Gastroesophageal sphincter (tissue), 4 donors: ENCODE measurements around the gene KLF5. TPM values are rescaled to one million over a fixed set of nuclear protein-coding genes. Genes with fewer than 3 reads are reported as not detected.
"Not testable (repeated sequence)": the region's sequence is repeated elsewhere in the genome, so short reads cannot be mapped to it uniquely, and the experiment has no call there.

Source experiments
- ATAC-seq: fragments of 150-250 bp; one replicate; pipeline ENCODE4 v1.9.1; 2016; ENCODE audit warnings: mild to moderate bottlenecking, moderate library complexity
- H3K27ac ChIP-seq, 4 donors: fragments of 200-600 bp; sonication (generic) in 3 of 4; 1 replicate in 3 of 4; 2 replicates in 1 of 4; pipeline ENCODE4 v1.5.1; 2016 to 2019
- H3K27me3 ChIP-seq: fragments of 200-600 bp; sonication (generic); one replicate; pipeline ENCODE4 v1.5.1; 2019
- H3K36me3 ChIP-seq, 2 donors: fragments of 200-600 bp; sonication (generic); one replicate each; pipeline ENCODE4 v1.5.1; 2019; ENCODE audit warnings: control low read depth in 1 of 2
- H3K4me1 ChIP-seq, 3 donors: fragments of 200-600 bp; sonication (generic); 1 replicate in 2 of 3; 2 replicates in 1 of 3; pipeline ENCODE4 v1.5.1; 2016 to 2019; ENCODE audit warnings: control low read depth in 2 of 3
- H3K4me3 ChIP-seq, 2 donors: fragments of 200-600 bp; sonication (generic); one replicate each; pipeline ENCODE4 v1.5.1; 2019; ENCODE audit warnings: mild to moderate bottlenecking in 1 of 2, moderate library complexity in 1 of 2
- H3K9me3 ChIP-seq, 3 donors: fragments of 200-600 bp; sonication (generic); one replicate each; pipeline ENCODE4 v1.5.1; 2017 to 2019; ENCODE audit warnings: control low read depth in 2 of 3
- EP300 ChIP-seq: sonication (generic); formaldehyde crosslinking; IDR thresholded peaks from one replicate; pipeline ENCODE4 v1.6.1; 2017; ENCODE audit warnings: antibody characterized with exemption, mild to moderate bottlenecking
- POLR2A ChIP-seq, 2 donors: fragments of 450-650 bp; IDR thresholded peaks; one replicate each; pipeline ENCODE4 v1.6.1; 2017; ENCODE audit warnings: antibody characterized with exemption in 2 of 2, mild to moderate bottlenecking in 2 of 2, moderate library complexity in 1 of 2
- POLR2AphosphoS5 ChIP-seq: sonication (generic); formaldehyde crosslinking; IDR thresholded peaks from one replicate; pipeline ENCODE4 v1.6.1; 2017; ENCODE audit warnings: antibody characterized with exemption
- WGBS, 2 donors: methylation state at CpG; one replicate each; pipeline ENCODE4 v1.1.5; 2018; ENCODE audit warnings: low coverage in 1 of 2; 5-methylcytosine and 5-hydroxymethylcytosine counted together
- total RNA-seq, 4 donors: library from RNA; depleted of rRNA; stranded (reverse); fragments of >200 nt; gene quantifications; one replicate each; pipeline ENCODE4 v1.1.0, GENCODE V29; 2016
- TF ChIP-seq, protein P1 (sequence below), 4 experiments: fragments of 200-600 bp in 2 of 4; fragments of 450-650 bp in 2 of 4; sonication (generic) in 1 of 4; IDR thresholded peaks; one replicate each; pipeline ENCODE4 v1.5.1; 2017 to 2019; ENCODE audit warnings: antibody characterized with exemption in 4 of 4, mild to moderate bottlenecking in 2 of 4, moderate library complexity in 2 of 4

The KLF5 gene
- total RNA-seq, 4 donors from 2014 or later: 2.5 to 22.7 (median 4.9) TPM

GRCh38 chr13:73039201-73040108 lies 19.4 kb upstream of the KLF5 start:
- Histone ChIP-seq H3K4me1 (no peaks in the 10 kb centered on the region), H3K36me3 (no peaks in the 10 kb centered on the region), H3K27me3 (no peaks in the 10 kb centered on the region), H3K27ac (no peak overlapping the region), H3K4me3 (no peak overlapping the region), H3K9me3 (no peaks in the 10 kb centered on the region)
- ATAC-seq: no peak
- no peak for TF ChIP-seq EP300
- no peak for TF ChIP-seq POLR2AphosphoS5
- TF ChIP-seq, protein P1, sequence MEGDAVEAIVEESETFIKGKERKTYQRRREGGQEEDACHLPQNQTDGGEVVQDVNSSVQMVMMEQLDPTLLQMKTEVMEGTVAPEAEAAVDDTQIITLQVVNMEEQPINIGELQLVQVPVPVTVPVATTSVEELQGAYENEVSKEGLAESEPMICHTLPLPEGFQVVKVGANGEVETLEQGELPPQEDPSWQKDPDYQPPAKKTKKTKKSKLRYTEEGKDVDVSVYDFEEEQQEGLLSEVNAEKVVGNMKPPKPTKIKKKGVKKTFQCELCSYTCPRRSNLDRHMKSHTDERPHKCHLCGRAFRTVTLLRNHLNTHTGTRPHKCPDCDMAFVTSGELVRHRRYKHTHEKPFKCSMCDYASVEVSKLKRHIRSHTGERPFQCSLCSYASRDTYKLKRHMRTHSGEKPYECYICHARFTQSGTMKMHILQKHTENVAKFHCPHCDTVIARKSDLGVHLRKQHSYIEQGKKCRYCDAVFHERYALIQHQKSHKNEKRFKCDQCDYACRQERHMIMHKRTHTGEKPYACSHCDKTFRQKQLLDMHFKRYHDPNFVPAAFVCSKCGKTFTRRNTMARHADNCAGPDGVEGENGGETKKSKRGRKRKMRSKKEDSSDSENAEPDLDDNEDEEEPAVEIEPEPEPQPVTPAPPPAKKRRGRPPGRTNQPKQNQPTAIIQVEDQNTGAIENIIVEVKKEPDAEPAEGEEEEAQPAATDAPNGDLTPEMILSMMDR (IDR thresholded peaks at IDR 0.05): no peak
- no peak for TF ChIP-seq POLR2A (IDR thresholded peaks at IDR 0.05)
- 78 to 81% methylated on average over 1 of the region's 2 CpGs for WGBS, 2 donors

GRCh38 chr13:73040484-73040883 lies 18.3 kb upstream of the KLF5 start:
- ATAC-seq: no peak
- no peak overlapping the region for H3K27ac ChIP-seq

DNA sequence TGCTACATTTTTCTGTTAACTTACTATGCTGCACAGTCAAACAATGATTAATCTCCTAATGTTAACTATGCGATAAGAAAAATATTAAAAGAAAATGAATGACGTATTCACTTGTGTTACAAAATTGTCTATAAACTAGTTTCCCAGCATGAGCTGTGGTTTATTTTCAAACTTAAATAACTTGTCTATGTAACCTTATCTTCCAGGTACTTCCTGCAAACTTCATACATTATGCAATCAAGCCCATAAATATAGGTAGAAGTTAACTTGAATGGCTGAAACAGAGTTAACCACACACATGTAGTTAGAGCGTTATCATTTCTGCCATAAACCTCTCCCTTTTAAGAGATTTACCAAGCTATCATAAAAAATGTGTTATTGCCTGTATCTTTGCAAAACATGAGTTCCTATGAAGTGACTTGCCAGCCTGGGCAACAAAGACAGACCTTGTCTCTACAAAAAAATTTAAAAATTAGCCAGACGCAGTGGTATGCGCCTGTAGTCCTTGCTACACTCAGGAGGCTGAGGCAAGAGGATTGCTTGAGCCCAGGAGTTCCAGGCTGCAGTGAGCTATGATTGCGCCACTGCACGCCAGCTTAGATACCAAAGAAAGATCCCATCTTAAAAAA lies 17.7 kb upstream of the KLF5 start:
- Histone ChIP-seq H3K27ac (no peak overlapping the region), H3K4me3 (no peak overlapping the region), H3K9me3 (no peaks in the 10 kb centered on the region), H3K27me3 (no peaks in the 10 kb centered on the region), H3K36me3 (no peaks in the 10 kb centered on the region), H3K4me1 (no peaks in the 10 kb centered on the region)
- TF ChIP-seq, protein P1 (IDR thresholded peaks at IDR 0.05): no peak
- TF ChIP-seq EP300 (no peak), POLR2AphosphoS5 (no peak), POLR2A (IDR thresholded peaks at IDR 0.05) (no peak)
- WGBS, 2 donors: 86 to 93% methylated on average over 3 to 7 of the region's 7 CpGs
- no peak for ATAC-seq

More at GRCh38 chr13:73040484-73040883, 18.3 kb upstream of the KLF5 start:
- H3K27me3 ChIP-seq: no peaks in the 10 kb centered on the region
- no peak overlapping the region for H3K4me3 ChIP-seq
- H3K4me1 ChIP-seq: no peaks in the 10 kb centered on the region
- no peaks in the 10 kb centered on the region for H3K36me3 ChIP-seq
- TF ChIP-seq, protein P1 (IDR thresholded peaks at IDR 0.05): no peak
- WGBS, 2 donors: 87 to 90% methylated on average over 3 of the region's 3 CpGs
- H3K9me3 ChIP-seq: no peaks in the 10 kb centered on the region

- Histone ChIP-seq H3K27me3 (no peaks in the 10 kb centered on the region), H3K9me3 (no peaks in the 10 kb centered on the region), H3K36me3 (no peaks in the 10 kb centered on the region), H3K4me1 (no peaks in the 10 kb centered on the region), H3K4me3 (no peak overlapping the region), H3K27ac (no peak overlapping the region)
- 88 to 92% methylated on average over 6 of the region's 6 CpGs for WGBS, 2 donors
- ATAC-seq: no peak
- TF ChIP-seq POLR2AphosphoS5: no peak
- no peak for TF ChIP-seq POLR2A (IDR thresholded peaks at IDR 0.05)
- no peak for TF ChIP-seq EP300
- TF ChIP-seq, protein P1 (IDR thresholded peaks at IDR 0.05): no peak
These were observed 13.8 kb upstream of the KLF5 start for GRCh38 chr13:73045031-73045430.

- not testable (repeated sequence) for H3K27me3 ChIP-seq, H3K36me3 ChIP-seq, H3K4me1 ChIP-seq, ATAC-seq, H3K4me3 ChIP-seq, H3K9me3 ChIP-seq, H3K27ac ChIP-seq
- WGBS, 2 donors: 83 to 88% methylated on average over 2 of the region's 2 CpGs
These were observed 10.2 kb upstream of the KLF5 start for GRCh38 chr13:73048615-73049014.
